ENCODE data around the gene SNX1.

The SNX1 gene

GRCh38 chr15:64090527-64090926, 5.3 kb upstream of the SNX1 start:
- CTCF ChIA-PET = no interaction called here

GRCh38 chr15:64092075-64092820, 3.5 kb upstream of the SNX1 start:
- H3K4me3 ChIP-seq (ENCODE audit: low read depth, low read length) = peak overlapping the region; percentile 77
- ChIA-PET POLR2A (no interaction called here), CTCF (no interaction called here)
- H3K9me3 ChIP-seq (ENCODE audit: control insufficient read depth, insufficient read depth, low read depth, low read length) = no peaks in the 10 kb centered on the region
- peaks cover 12 to 29% of the 10 kb centered on the region in 2 experiments for H3K36me3 ChIP-seq (ENCODE audit: control insufficient read depth in 2 of 2, insufficient read depth in 1 of 2, low read length in 2 of 2)
- no peaks in the 10 kb centered on the region; the same call in none of the 2 replicates for H3K4me1 ChIP-seq (ENCODE audit: control insufficient read depth, insufficient read depth, low read length)
- TF ChIP-seq ZNF423 (tag by site-specific recombination; IDR thresholded peaks at IDR 0.05) (no peak), ZNF654 (tag by site-specific recombination; IDR thresholded peaks at IDR 0.05; ENCODE audit: low read depth) (peak; percentile 56)
- TF ChIP-seq, protein P1, sequence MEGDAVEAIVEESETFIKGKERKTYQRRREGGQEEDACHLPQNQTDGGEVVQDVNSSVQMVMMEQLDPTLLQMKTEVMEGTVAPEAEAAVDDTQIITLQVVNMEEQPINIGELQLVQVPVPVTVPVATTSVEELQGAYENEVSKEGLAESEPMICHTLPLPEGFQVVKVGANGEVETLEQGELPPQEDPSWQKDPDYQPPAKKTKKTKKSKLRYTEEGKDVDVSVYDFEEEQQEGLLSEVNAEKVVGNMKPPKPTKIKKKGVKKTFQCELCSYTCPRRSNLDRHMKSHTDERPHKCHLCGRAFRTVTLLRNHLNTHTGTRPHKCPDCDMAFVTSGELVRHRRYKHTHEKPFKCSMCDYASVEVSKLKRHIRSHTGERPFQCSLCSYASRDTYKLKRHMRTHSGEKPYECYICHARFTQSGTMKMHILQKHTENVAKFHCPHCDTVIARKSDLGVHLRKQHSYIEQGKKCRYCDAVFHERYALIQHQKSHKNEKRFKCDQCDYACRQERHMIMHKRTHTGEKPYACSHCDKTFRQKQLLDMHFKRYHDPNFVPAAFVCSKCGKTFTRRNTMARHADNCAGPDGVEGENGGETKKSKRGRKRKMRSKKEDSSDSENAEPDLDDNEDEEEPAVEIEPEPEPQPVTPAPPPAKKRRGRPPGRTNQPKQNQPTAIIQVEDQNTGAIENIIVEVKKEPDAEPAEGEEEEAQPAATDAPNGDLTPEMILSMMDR (tag by site-specific recombination; IDR thresholded peaks at IDR 0.05) = peak; percentile 30; the same call in 1 of the 2 replicates
- H3K27ac ChIP-seq (ENCODE audit: extremely low read depth, low read depth, low read length) = no peak overlapping the region

More at GRCh38 chr15:64090527-64090926, 5.3 kb upstream of the SNX1 start:
- peaks cover 13 to 29% of the 10 kb centered on the region in 2 experiments for H3K36me3 ChIP-seq (ENCODE audit: control insufficient read depth in 2 of 2, insufficient read depth in 1 of 2, low read length in 2 of 2)
- POLR2A ChIA-PET = no interaction called here
- no peaks in the 10 kb centered on the region; the same call in none of the 2 replicates for H3K4me1 ChIP-seq (ENCODE audit: control insufficient read depth, insufficient read depth, low read length)
- TF ChIP-seq ZNF548 (tag by site-specific recombination; IDR thresholded peaks at IDR 0.05) = no peak
- TF ChIP-seq, protein P2, sequence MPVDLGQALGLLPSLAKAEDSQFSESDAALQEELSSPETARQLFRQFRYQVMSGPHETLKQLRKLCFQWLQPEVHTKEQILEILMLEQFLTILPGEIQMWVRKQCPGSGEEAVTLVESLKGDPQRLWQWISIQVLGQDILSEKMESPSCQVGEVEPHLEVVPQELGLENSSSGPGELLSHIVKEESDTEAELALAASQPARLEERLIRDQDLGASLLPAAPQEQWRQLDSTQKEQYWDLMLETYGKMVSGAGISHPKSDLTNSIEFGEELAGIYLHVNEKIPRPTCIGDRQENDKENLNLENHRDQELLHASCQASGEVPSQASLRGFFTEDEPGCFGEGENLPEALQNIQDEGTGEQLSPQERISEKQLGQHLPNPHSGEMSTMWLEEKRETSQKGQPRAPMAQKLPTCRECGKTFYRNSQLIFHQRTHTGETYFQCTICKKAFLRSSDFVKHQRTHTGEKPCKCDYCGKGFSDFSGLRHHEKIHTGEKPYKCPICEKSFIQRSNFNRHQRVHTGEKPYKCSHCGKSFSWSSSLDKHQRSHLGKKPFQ (tag by site-specific recombination; IDR thresholded peaks at IDR 0.05) = no peak
- no peak for TF ChIP-seq GLI4 (tag by site-specific recombination; IDR thresholded peaks at IDR 0.05)
- TF ChIP-seq ZNF560 (tag by site-specific recombination; IDR thresholded peaks at IDR 0.05; ENCODE audit: borderline replicate concordance) = no peak
- TF ChIP-seq KLF10 (tag by site-specific recombination; IDR thresholded peaks at IDR 0.05) = no peak
- TF ChIP-seq ZNF121 (tag by site-specific recombination; IDR thresholded peaks at IDR 0.05) = no peak
- no peak for TF ChIP-seq ZNF184 (tag by site-specific recombination; IDR thresholded peaks at IDR 0.05)
- TF ChIP-seq ZNF132 (tag by site-specific recombination; IDR thresholded peaks at IDR 0.05; ENCODE audit: borderline replicate concordance) = no peak
- no peak for TF ChIP-seq ZNF114 (tag by site-specific recombination; IDR thresholded peaks at IDR 0.05)
- TF ChIP-seq ZNF677 (tag by site-specific recombination; IDR thresholded peaks at IDR 0.05) = no peak
- TF ChIP-seq ZFP37 (tag by site-specific recombination; IDR thresholded peaks at IDR 0.05) = no peak
- no peak for TF ChIP-seq SCRT2 (tag by site-specific recombination; IDR thresholded peaks at IDR 0.05)
- TF ChIP-seq ZNF510 (tag by site-specific recombination; IDR thresholded peaks at IDR 0.05; ENCODE audit: insufficient replicate concordance) = no peak
- H3K9me3 ChIP-seq (ENCODE audit: control insufficient read depth, insufficient read depth, low read depth, low read length) = no peaks in the 10 kb centered on the region
- H3K4me3 ChIP-seq (ENCODE audit: low read depth, low read length) = no peak overlapping the region
- H3K27ac ChIP-seq (ENCODE audit: extremely low read depth, low read depth, low read length) = no peak overlapping the region

DNA sequence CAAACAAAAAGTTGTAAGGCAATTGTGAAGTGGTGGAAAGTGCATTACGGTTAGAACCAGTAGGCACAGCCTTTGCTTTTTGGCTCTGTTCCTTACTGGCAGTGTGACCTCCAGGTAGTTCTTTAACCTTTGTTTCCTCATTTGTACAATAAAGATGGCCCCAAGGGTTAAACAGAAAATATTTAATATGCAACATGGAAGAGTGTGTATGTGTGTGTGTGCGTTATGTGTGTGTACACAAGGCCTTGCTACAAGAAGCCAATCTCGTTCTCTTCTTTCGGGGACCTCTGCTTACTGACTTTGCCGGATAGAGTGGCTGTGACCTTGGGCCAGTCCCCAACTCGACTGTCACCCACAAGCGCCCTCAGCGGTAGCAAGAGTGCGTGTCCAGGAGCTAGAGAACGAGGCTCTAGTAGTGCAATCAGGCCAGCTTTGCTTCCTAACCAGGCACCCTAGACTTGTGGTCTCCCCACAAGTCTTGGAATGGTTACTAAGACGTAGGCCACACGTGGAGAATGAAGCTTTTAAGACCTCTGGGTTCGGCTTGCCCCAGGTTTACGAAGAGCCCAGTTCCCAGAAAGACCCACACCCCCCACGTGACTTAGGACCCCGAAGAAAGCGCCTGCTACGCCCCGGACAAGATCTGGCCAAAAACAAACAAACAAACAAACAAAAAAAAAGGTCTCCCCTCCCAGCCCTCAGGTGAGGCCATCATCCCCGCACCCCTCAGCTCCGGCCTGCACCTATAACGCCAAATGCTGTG, 2.7 kb upstream of the SNX1 start:
- H3K9me3 ChIP-seq (ENCODE audit: control insufficient read depth, insufficient read depth, low read depth, low read length) = no peaks in the 10 kb centered on the region
- POLR2A ChIA-PET = interaction anchor here (0.6 to 1.3 kb wide), 9 partner anchors 9 to 729 kb away, joined by 3 to 8 read pairs (median 3); no protein-coding TSS in a partner anchor
- TF ChIP-seq ZNF426 (tag by site-specific recombination; IDR thresholded peaks at IDR 0.05) (no peak), OVOL3 (tag by site-specific recombination; IDR thresholded peaks at IDR 0.05) (0 out of 2 replicates have a peak, but pooled peaks have one; percentile 52), SP7 (tag by site-specific recombination; IDR thresholded peaks at IDR 0.05) (peak; percentile 39; the same call in 1 of the 2 replicates), ZNF248 (tag by site-specific recombination; IDR thresholded peaks at IDR 0.05) (no peak), REPIN1 (tag by site-specific recombination; IDR thresholded peaks at IDR 0.05; ENCODE audit: low read depth) (no peak), ZNF37A (tag by site-specific recombination; IDR thresholded peaks at IDR 0.05) (no peak), ZBTB48 (tag by site-specific recombination; IDR thresholded peaks at IDR 0.05) (0 out of 2 replicates have a peak, but pooled peaks have one; percentile 13), ZEB2 (tag by site-specific recombination; IDR thresholded peaks at IDR 0.05) (no peak)

More for the DNA sequence above, 2.7 kb upstream of the SNX1 start:
- peaks cover 3% of the 10 kb centered on the region for H3K4me1 ChIP-seq (ENCODE audit: control insufficient read depth, insufficient read depth, low read length)
- peak overlapping the region; percentile 72 for H3K27ac ChIP-seq (ENCODE audit: extremely low read depth, low read depth, low read length)
- CTCF ChIA-PET = interaction anchor here (0.5 kb wide), 1 partner anchor 324 kb away, joined by 3 read pairs; no protein-coding TSS in a partner anchor
- H3K36me3 ChIP-seq (ENCODE audit: control insufficient read depth in 2 of 2, insufficient read depth in 1 of 2, low read length in 2 of 2) = peaks cover 4 to 21% of the 10 kb centered on the region in 2 experiments
- H3K4me3 ChIP-seq (ENCODE audit: low read depth, low read length) = peak overlapping the region; percentile 77

All from HEK293 (cell line).